Measurements from ENCODE around the gene TMEM240.
A peak's percentile ranks its signal among the peaks of the same experiment; 100 is the strongest.

The TMEM240 gene

GRCh38 chr1:1573843-1574720, 33.7 kb upstream of the TMEM240 start:
- H3K79me2 ChIP-seq (ENCODE audit: insufficient read depth, low read length): peaks cover 63% of the 10 kb centered on the region
- TF ChIP-seq EZH2 (IDR thresholded peaks at IDR 0.05; ENCODE audit: borderline replicate concordance, low read depth, low read length, severe bottlenecking): no peak
- TF ChIP-seq CTCF (IDR thresholded peaks at IDR 0.05; ENCODE audit: borderline replicate concordance, extremely low read depth, low read length, poor library complexity, severe bottlenecking): peak; percentile 47

GRCh38 chr1:1569341-1569740, 28.9 kb upstream of the TMEM240 start:
- Histone ChIP-seq H3K9ac (ENCODE audit: low read depth, low read length) (no peak overlapping the region), H4K20me1 (ENCODE audit: insufficient read depth, low read length) (peaks cover 73% of the 10 kb centered on the region)

More at GRCh38 chr1:1573843-1574720, 33.7 kb upstream of the TMEM240 start:
- peak; percentile 79 for ATAC-seq (ENCODE audit: insufficient read depth, low read depth)
- DNase-seq: peak; percentile 75
- H3K4me2 ChIP-seq (ENCODE audit: insufficient read depth, low read length): peak overlapping the region; percentile 95
- H3K27ac ChIP-seq (ENCODE audit: low read length): peak overlapping the region; percentile 87
- peak overlapping the region; percentile 100 for H3K9ac ChIP-seq (ENCODE audit: low read depth, low read length)
- peaks cover 49% of the 10 kb centered on the region for H3K4me1 ChIP-seq (ENCODE audit: insufficient read depth, low read length)
- peaks cover 29% of the 10 kb centered on the region for H3K36me3 ChIP-seq (ENCODE audit: insufficient read depth, low read length)
- peak overlapping the region; percentile 90 for H2AFZ ChIP-seq (ENCODE audit: low read depth, low read length)
- H4K20me1 ChIP-seq (ENCODE audit: insufficient read depth, low read length): peaks cover 31% of the 10 kb centered on the region
- no peaks in the 10 kb centered on the region for H3K9me3 ChIP-seq (ENCODE audit: insufficient read depth, low read length, severe bottlenecking)
- peak overlapping the region; percentile 61 to 86 for H3K4me3 ChIP-seq (ENCODE audit: low read depth in 1 of 2, low read length in 2 of 2)
- H3K27me3 ChIP-seq (ENCODE audit: insufficient read depth, low read length, poor library complexity): no peaks in the 10 kb centered on the region

GRCh38 chr1:1567891-1568291, 27.5 kb upstream of the TMEM240 start:
- H2AFZ ChIP-seq (ENCODE audit: low read depth, low read length): no peak overlapping the region
- H3K9ac ChIP-seq (ENCODE audit: low read depth, low read length): no peak overlapping the region
- H3K4me3 ChIP-seq (ENCODE audit: low read depth in 1 of 2, low read length in 2 of 2): no peak overlapping the region
- ATAC-seq (ENCODE audit: insufficient read depth, low read depth): no peak
- H3K4me2 ChIP-seq (ENCODE audit: insufficient read depth, low read length): no peak overlapping the region
- DNase-seq: no peak
- TF ChIP-seq EZH2 (IDR thresholded peaks at IDR 0.05; ENCODE audit: borderline replicate concordance, low read depth, low read length, severe bottlenecking) (no peak), CTCF (IDR thresholded peaks at IDR 0.05; ENCODE audit: borderline replicate concordance, extremely low read depth, low read length, poor library complexity, severe bottlenecking) (no peak)
- peaks cover 70% of the 10 kb centered on the region for H3K36me3 ChIP-seq (ENCODE audit: insufficient read depth, low read length)
- H3K79me2 ChIP-seq (ENCODE audit: insufficient read depth, low read length): peaks cover 99% of the 10 kb centered on the region
- H4K20me1 ChIP-seq (ENCODE audit: insufficient read depth, low read length): peaks cover 79% of the 10 kb centered on the region
- H3K27me3 ChIP-seq (ENCODE audit: insufficient read depth, low read length, poor library complexity): no peaks in the 10 kb centered on the region
- peaks cover 30% of the 10 kb centered on the region for H3K4me1 ChIP-seq (ENCODE audit: insufficient read depth, low read length)
- H3K27ac ChIP-seq (ENCODE audit: low read length): no peak overlapping the region
- no peaks in the 10 kb centered on the region for H3K9me3 ChIP-seq (ENCODE audit: insufficient read depth, low read length, severe bottlenecking)

More at GRCh38 chr1:1569341-1569740, 28.9 kb upstream of the TMEM240 start:
- no peak for ATAC-seq (ENCODE audit: insufficient read depth, low read depth)
- Histone ChIP-seq H3K27me3 (ENCODE audit: insufficient read depth, low read length, poor library complexity) (no peaks in the 10 kb centered on the region), H2AFZ (ENCODE audit: low read depth, low read length) (no peak overlapping the region), H3K9me3 (ENCODE audit: insufficient read depth, low read length, severe bottlenecking) (no peaks in the 10 kb centered on the region), H3K4me1 (ENCODE audit: insufficient read depth, low read length) (peaks cover 39% of the 10 kb centered on the region), H3K4me2 (ENCODE audit: insufficient read depth, low read length) (peak overlapping the region; percentile 22; the same call in 1 of the 2 replicates), H3K4me3 (ENCODE audit: low read depth in 1 of 2, low read length in 2 of 2) (no peak overlapping the region), H3K79me2 (ENCODE audit: insufficient read depth, low read length) (peaks cover 99% of the 10 kb centered on the region), H3K36me3 (ENCODE audit: insufficient read depth, low read length) (peaks cover 62% of the 10 kb centered on the region), H3K27ac (ENCODE audit: low read length) (no peak overlapping the region)
- no peak for TF ChIP-seq EZH2 (IDR thresholded peaks at IDR 0.05; ENCODE audit: borderline replicate concordance, low read depth, low read length, severe bottlenecking)
- no peak for TF ChIP-seq CTCF (IDR thresholded peaks at IDR 0.05; ENCODE audit: borderline replicate concordance, extremely low read depth, low read length, poor library complexity, severe bottlenecking)
- no peak for DNase-seq

All from DND-41 (cell line).